ENCODE results near the gene C3orf80. TPM values are rescaled to one million over a fixed set of nuclear protein-coding genes. Genes with fewer than 3 reads are reported as not detected.

Gene C3orf80
- total RNA-seq, 6 experiments from 2014 or later = 0.26 to 0.95 (median 0.47) TPM

GRCh38 chr3:160253298-160253697 lies 28.1 kb downstream of the C3orf80 start:
- Mint-ChIP-seq H3K9me3 (no peaks in the 10 kb centered on the region), H3K4me3 (no peak overlapping the region), H3K4me1 (ENCODE audit: low read depth) (no peaks in the 10 kb centered on the region), H3K36me3 (ENCODE audit: low read depth) (no peaks in the 10 kb centered on the region), H3K27ac (no peak overlapping the region), H3K27me3 (ENCODE audit: insufficient read depth) (no peaks in the 10 kb centered on the region)
- no peak for TF ChIP-seq CTCF (IDR thresholded peaks at IDR 0.05)
- DNase-seq = no peak

- Mint-ChIP-seq H3K27ac (no peak overlapping the region), H3K27me3 (ENCODE audit: insufficient read depth) (no peaks in the 10 kb centered on the region), H3K9me3 (no peaks in the 10 kb centered on the region)
Observed at GRCh38 chr3:160257606-160258005, 32.4 kb downstream of the C3orf80 start.

DNA sequence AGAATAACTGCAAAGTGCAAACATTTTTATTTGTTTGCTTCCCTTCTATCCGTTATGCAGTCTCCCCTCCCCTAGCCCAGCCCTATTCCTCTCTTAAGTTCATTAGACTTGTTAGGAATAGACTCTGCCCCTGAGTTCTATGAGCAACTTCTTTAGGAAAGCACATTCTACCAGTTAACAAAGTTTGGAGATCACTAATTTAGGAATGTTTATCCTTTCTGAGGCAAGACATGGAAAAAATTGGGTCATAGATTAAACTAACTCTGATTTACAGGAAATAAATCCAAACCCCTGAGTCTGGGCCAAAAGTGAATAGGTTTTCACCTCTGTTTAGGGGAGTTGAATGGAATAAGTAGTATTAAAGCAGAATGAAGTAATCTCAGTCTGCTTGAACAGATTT lies 34.4 kb downstream of the C3orf80 start:
- no peak overlapping the region for H3K27ac Mint-ChIP-seq
- no peaks in the 10 kb centered on the region for H3K27me3 Mint-ChIP-seq (ENCODE audit: insufficient read depth)
- H3K9me3 Mint-ChIP-seq = no peaks in the 10 kb centered on the region
- peaks cover 9% of the 10 kb centered on the region for H3K4me1 Mint-ChIP-seq (ENCODE audit: low read depth)
- H3K36me3 Mint-ChIP-seq (ENCODE audit: low read depth) = 0 out of 2 replicates have a peak, but pooled peaks cover 4% of the 10 kb centered on the region
- H3K4me3 Mint-ChIP-seq = no peak overlapping the region
- TF ChIP-seq CTCF (IDR thresholded peaks at IDR 0.05) = no peak
- DNase-seq = no peak

More at GRCh38 chr3:160257606-160258005, 32.4 kb downstream of the C3orf80 start:
- Mint-ChIP-seq H3K36me3 (ENCODE audit: low read depth) (0 out of 2 replicates have a peak, but pooled peaks cover 4% of the 10 kb centered on the region), H3K4me1 (ENCODE audit: low read depth) (peaks cover 9% of the 10 kb centered on the region), H3K4me3 (no peak overlapping the region)
- TF ChIP-seq CTCF (IDR thresholded peaks at IDR 0.05) = no peak
- no peak for DNase-seq

DNA sequence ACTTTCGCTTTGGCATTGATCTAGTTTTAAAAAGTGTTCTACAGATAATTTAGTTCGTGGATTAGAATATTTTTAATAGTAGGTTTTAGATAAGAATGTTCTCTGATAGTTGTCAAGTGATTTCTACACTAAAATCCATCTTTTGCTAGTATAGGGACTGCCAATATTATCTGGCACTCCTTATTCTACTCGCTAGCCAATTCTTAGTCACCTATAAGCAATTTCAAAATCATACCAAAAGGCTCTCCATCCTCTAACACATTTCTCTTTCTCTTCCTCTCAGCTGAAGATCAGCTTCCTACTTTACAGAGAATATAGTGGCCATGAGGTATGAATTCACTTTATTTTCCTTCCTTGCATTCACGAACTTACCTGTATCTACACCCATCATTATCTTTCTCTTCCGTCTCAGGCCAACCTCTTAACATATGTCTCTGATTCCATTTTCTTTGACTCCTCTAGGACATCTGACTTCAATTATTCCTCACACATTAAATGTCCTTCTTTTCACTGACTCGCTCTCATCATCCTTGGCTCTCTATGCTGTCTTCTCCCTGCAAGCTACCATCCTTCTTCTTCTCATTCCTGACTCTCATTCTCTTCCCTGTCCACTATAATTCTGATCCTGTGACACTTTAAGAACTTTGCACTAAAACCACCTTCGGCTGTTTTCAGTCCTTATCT lies 35.5 kb downstream of the C3orf80 start:
- H3K4me1 Mint-ChIP-seq (ENCODE audit: low read depth) = peaks cover 9% of the 10 kb centered on the region
- H3K4me3 Mint-ChIP-seq = peak overlapping the region; percentile 21
- no peak for DNase-seq
- no peaks in the 10 kb centered on the region for H3K27me3 Mint-ChIP-seq (ENCODE audit: insufficient read depth)
- H3K9me3 Mint-ChIP-seq = no peaks in the 10 kb centered on the region
- no peak for TF ChIP-seq CTCF (IDR thresholded peaks at IDR 0.05)
- peak overlapping the region; percentile 2 for H3K27ac Mint-ChIP-seq
- 0 out of 2 replicates have a peak, but pooled peaks cover 4% of the 10 kb centered on the region for H3K36me3 Mint-ChIP-seq (ENCODE audit: low read depth)

GRCh38 chr3:160265088-160265487 lies 39.9 kb downstream of the C3orf80 start:
- Mint-ChIP-seq H3K27ac (no peak overlapping the region), H3K4me3 (no peak overlapping the region), H3K4me1 (ENCODE audit: low read depth) (peaks cover 9% of the 10 kb centered on the region), H3K9me3 (no peaks in the 10 kb centered on the region), H3K36me3 (ENCODE audit: low read depth) (no peaks in the 10 kb centered on the region), H3K27me3 (ENCODE audit: insufficient read depth) (no peaks in the 10 kb centered on the region; the same call in 1 of the 2 replicates)
- no peak for TF ChIP-seq CTCF (IDR thresholded peaks at IDR 0.05)
- DNase-seq = no peak

Other genes with a start within 250 kb of the C3orf80 start
- gene IL12A, start 236.6 kb upstream of the C3orf80 start, total RNA-seq (2021; fragmentation: NEBNext Ultra II Directional; extraction: Animal tissue kit (Norgen Biotek cat#: 25700)) = 1 to 10 TPM; 1.8 to 3.0 (median 2.1) TPM
- 10 to 100 TPM; 23.4 to 28.1 (median 24.6) TPM for gene IFT80, start 173.8 kb downstream of the C3orf80 start, total RNA-seq (2021; fragmentation: NEBNext Ultra II Directional; extraction: Animal tissue kit (Norgen Biotek cat#: 25700))
- 100 to 1,000 TPM in 5 of 6 experiments, 10 to 100 TPM in 1; 58.2 to 116 (median 106) TPM for gene SMC4, start 174.2 kb downstream of the C3orf80 start, total RNA-seq (2021; fragmentation: NEBNext Ultra II Directional; extraction: Animal tissue kit (Norgen Biotek cat#: 25700))
- 10 to 100 TPM; 30.9 to 50.2 (median 40.7) TPM for gene TRIM59, start 224.4 kb downstream of the C3orf80 start, total RNA-seq (2021; fragmentation: NEBNext Ultra II Directional; extraction: Animal tissue kit (Norgen Biotek cat#: 25700))